SU-DHL-6 (cell line): ENCODE data around the gene CCL24.

Experiments
- EZH2phosphoT487 ChIP-seq: fragments of 200-600 bp; sonication (generic), shearing (Covaris generic); conservative IDR thresholded peaks from 2 replicates; pipeline ENCODE4 v1.6.1; 2018; ENCODE audit warnings: mild to moderate bottlenecking, antibody characterized with exemption, low read length, moderate library complexity, mixed read lengths
- TF ChIP-seq, protein P1 (sequence below): fragments of 200-600 bp; sonication (generic); IDR thresholded peaks from one replicate; pipeline ENCODE4 v1.5.1; 2017; ENCODE audit warnings: antibody characterized with exemption, mild to moderate bottlenecking, low read length, moderate library complexity; ENCODE audit not compliant: insufficient read depth, poor library complexity, severe bottlenecking

DNA sequence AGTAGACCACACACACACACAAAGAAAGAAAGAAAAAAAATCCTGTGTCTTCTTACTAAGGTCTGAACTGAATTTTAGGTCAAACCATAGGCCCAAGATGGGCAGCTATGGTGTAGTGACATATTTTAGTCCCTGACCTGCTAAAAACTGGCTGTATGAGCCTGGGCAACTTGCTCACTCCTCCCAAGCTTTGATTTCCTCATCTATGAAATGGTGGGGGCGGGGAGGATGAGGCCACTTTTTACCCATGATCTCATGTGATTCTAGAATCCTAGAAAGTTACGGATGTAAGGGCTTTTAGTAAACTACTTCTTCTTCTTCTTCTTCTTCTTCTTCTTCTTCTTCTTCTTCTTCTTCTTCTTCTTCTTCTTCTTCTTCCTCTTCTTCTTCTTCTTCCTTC, 6.1 kb upstream of the CCL24 start:
- TF ChIP-seq, protein P1, sequence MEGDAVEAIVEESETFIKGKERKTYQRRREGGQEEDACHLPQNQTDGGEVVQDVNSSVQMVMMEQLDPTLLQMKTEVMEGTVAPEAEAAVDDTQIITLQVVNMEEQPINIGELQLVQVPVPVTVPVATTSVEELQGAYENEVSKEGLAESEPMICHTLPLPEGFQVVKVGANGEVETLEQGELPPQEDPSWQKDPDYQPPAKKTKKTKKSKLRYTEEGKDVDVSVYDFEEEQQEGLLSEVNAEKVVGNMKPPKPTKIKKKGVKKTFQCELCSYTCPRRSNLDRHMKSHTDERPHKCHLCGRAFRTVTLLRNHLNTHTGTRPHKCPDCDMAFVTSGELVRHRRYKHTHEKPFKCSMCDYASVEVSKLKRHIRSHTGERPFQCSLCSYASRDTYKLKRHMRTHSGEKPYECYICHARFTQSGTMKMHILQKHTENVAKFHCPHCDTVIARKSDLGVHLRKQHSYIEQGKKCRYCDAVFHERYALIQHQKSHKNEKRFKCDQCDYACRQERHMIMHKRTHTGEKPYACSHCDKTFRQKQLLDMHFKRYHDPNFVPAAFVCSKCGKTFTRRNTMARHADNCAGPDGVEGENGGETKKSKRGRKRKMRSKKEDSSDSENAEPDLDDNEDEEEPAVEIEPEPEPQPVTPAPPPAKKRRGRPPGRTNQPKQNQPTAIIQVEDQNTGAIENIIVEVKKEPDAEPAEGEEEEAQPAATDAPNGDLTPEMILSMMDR = no peak
- TF ChIP-seq EZH2phosphoT487 = no peak
